Loucy (cell line): Measurements from ENCODE around the gene CACNA1B.

Source experiments
- EZH2phosphoT487 ChIP-seq: fragments of 200-600 bp; IDR thresholded peaks from 2 replicates; pipeline ENCODE4 v1.6.1; 2018; ENCODE audit warnings: antibody characterized with exemption, mild to moderate bottlenecking, moderate library complexity, borderline replicate concordance
- TF ChIP-seq, protein P1 (sequence below): fragments of 200-600 bp; sonication (generic); conservative IDR thresholded peaks from 2 replicates; pipeline ENCODE4 v1.5.1; 2014; ENCODE audit warnings: mild to moderate bottlenecking, antibody characterized with exemption, low read length

DNA sequence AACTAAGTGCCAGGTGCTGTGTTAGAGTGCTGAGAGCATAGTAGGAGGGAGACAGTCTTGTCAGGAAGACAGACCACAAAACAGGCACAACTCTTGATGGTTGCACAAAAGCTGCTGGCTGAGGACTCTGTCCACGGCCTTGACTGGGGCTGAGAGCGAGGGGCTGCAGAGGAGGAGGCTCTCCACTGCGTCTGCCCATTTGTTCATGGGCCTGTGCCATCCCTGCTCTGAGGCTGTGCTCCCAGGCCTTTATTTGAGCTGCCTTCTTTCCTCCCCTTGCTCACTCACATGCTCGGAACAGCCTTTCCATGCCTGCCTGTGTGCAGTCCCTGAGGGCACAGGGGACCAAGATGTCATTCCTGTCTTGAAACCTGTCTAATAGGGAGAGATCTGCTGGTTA, 147.8 kb downstream of the CACNA1B start:
- TF ChIP-seq, protein P1, sequence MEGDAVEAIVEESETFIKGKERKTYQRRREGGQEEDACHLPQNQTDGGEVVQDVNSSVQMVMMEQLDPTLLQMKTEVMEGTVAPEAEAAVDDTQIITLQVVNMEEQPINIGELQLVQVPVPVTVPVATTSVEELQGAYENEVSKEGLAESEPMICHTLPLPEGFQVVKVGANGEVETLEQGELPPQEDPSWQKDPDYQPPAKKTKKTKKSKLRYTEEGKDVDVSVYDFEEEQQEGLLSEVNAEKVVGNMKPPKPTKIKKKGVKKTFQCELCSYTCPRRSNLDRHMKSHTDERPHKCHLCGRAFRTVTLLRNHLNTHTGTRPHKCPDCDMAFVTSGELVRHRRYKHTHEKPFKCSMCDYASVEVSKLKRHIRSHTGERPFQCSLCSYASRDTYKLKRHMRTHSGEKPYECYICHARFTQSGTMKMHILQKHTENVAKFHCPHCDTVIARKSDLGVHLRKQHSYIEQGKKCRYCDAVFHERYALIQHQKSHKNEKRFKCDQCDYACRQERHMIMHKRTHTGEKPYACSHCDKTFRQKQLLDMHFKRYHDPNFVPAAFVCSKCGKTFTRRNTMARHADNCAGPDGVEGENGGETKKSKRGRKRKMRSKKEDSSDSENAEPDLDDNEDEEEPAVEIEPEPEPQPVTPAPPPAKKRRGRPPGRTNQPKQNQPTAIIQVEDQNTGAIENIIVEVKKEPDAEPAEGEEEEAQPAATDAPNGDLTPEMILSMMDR, result no peak
- TF ChIP-seq EZH2phosphoT487, result no peak
